Naive thymus-derived CD4-positive, alpha-beta T cell (primary cell): Measurements from ENCODE around the gene PKD1L1. TPM values are rescaled to one million over a fixed set of nuclear protein-coding genes. Genes with fewer than 3 reads are reported as not detected.

ENCODE experiments used
- ATAC-seq: fragments of 150-1000 bp; cut with Tn5 transposase; 2 replicates; pipeline ENCODE4 v1.10.0; 2021; ENCODE audit warnings: mild to moderate bottlenecking, moderate library complexity
- CTCF ChIA-PET: fragments of 350-600 bp; sonication (Branson Sonifier 250); formaldehyde crosslinking; loops from one replicate; lab custom pipeline; 2021; ENCODE audit warnings: antibody characterized with exemption; lab: Charles Lee
- POLR2A ChIA-PET: fragments of 350-600 bp; sonication (Branson Sonifier 250); formaldehyde crosslinking; loops from one replicate; lab custom pipeline; 2021; ENCODE audit warnings: antibody characterized with exemption, inconsistent platforms; lab: Charles Lee
- DNase-seq, 9 donors: peaks; one replicate each; pipeline versions ENCODE4 v3.0.0 to v3.0.0-alpha.2; 2020 to 2022; ENCODE audit warnings: mixed read lengths in 1 of 9
- H3K27ac ChIP-seq: one replicate; pipeline ENCODE4 v1.7.0; 2013; ENCODE audit warnings: mild to moderate bottlenecking, low read depth, low read length, moderate library complexity
- H3K27me3 ChIP-seq, 2 donors: one replicate each; pipeline ENCODE4 v1.7.0; 2013; ENCODE audit warnings: low read length in 2 of 2, mild to moderate bottlenecking in 2 of 2, moderate library complexity in 2 of 2; ENCODE audit not compliant: control insufficient read depth in 2 of 2, insufficient read depth in 2 of 2
- H3K36me3 ChIP-seq, 3 experiments: 1 replicate in 2 of 3; 2 replicates in 1 of 3; pipeline ENCODE4 v1.7.0; 2013; ENCODE audit warnings: low read length in 3 of 3, mild to moderate bottlenecking in 3 of 3, moderate library complexity in 1 of 3; ENCODE audit not compliant: insufficient read depth in 3 of 3, control insufficient read depth in 2 of 3
- H3K4me1 ChIP-seq, 2 donors: one replicate each; pipeline ENCODE4 v1.7.0; 2013; ENCODE audit warnings: low read length in 2 of 2, mild to moderate bottlenecking in 2 of 2, moderate library complexity in 1 of 2; ENCODE audit not compliant: control insufficient read depth in 2 of 2, insufficient read depth in 2 of 2
- H3K4me3 ChIP-seq: 2 replicates; pipeline ENCODE4 v1.7.0; 2013; ENCODE audit warnings: mild to moderate bottlenecking, low read length
- H3K9me3 ChIP-seq, 3 experiments: 1 replicate in 2 of 3; 2 replicates in 1 of 3; pipeline ENCODE4 v1.7.0; 2013; ENCODE audit warnings: low read length in 3 of 3; ENCODE audit not compliant: control insufficient read depth in 2 of 3
- H3K27ac Mint-ChIP-seq, 9 donors: one replicate each; pipeline ENCODE4 v1.8.0; 2020 to 2022; ENCODE audit warnings: mixed read lengths in 9 of 9, mild to moderate bottlenecking in 8 of 9, moderate library complexity in 5 of 9, inconsistent platforms in 2 of 9
- H3K27me3 Mint-ChIP-seq, 5 donors: one replicate each; pipeline ENCODE4 v1.8.0; 2021 to 2022; ENCODE audit warnings: mixed read lengths in 5 of 5, mild to moderate bottlenecking in 1 of 5
- H3K36me3 Mint-ChIP-seq, 5 donors: one replicate each; pipeline ENCODE4 v1.8.0; 2020 to 2022; ENCODE audit warnings: mixed read lengths in 5 of 5, mild to moderate bottlenecking in 3 of 5, inconsistent platforms in 1 of 5
- H3K4me1 Mint-ChIP-seq, 7 donors: one replicate each; pipeline ENCODE4 v1.8.0; 2020 to 2022; ENCODE audit warnings: mixed read lengths in 7 of 7, mild to moderate bottlenecking in 3 of 7, inconsistent platforms in 1 of 7
- H3K4me3 Mint-ChIP-seq, 10 donors: one replicate each; pipeline ENCODE4 v1.8.0; 2020 to 2022; ENCODE audit warnings: mild to moderate bottlenecking in 10 of 10, mixed read lengths in 10 of 10, moderate library complexity in 6 of 10, inconsistent platforms in 2 of 10
- H3K9me3 Mint-ChIP-seq, 11 donors: one replicate each; pipeline ENCODE4 v1.8.0; 2020 to 2022; ENCODE audit warnings: mixed read lengths in 11 of 11, mild to moderate bottlenecking in 4 of 11, inconsistent platforms in 1 of 11, moderate library complexity in 1 of 11
- intact Hi-C, 2 donors: fragments of 100-400 bp; cut with micrococcal nuclease; formaldehyde crosslinking; loops; one replicate each; pipeline ENCODE4 v1.15.1; 2023
- polyA plus RNA-seq, 2 donors: library from polyadenylated mRNA; unstranded; fragments of 300-500 nt; fragmentation: Illumina TruSeq; gene quantifications; one replicate each; pipeline ENCODE4 v1.2.3, GENCODE V29; 2021
- total RNA-seq, 6 experiments: library from RNA in 5 of 6; stranded (reverse) in 5 of 6; gene quantifications; 1 replicate in 5 of 6; 2 replicates in 1 of 6; pipeline ENCODE4 v1.2.3 and lab custom pipeline; 2021 to 2026

The PKD1L1 gene
- total and polyA plus RNA-seq, 7 experiments from 2014 or later: 0.07 to 1.5 (median 0.83) TPM; not detected in 1

- Histone ChIP-seq H3K4me3 (no peak overlapping the region), H3K9me3 (no peaks in the 10 kb centered on the region), H3K36me3 (peaks cover 0 to 26% (median 7%) of the 10 kb centered on the region in 3 experiments), H3K4me1 (no peaks in the 10 kb centered on the region), H3K27me3 (no peaks in the 10 kb centered on the region), H3K27ac (no peak overlapping the region)
- POLR2A ChIA-PET: interaction anchor here (1.3 kb wide), 1 partner anchor 12 kb away, joined by 3 read pairs; no protein-coding TSS in a partner anchor
- Mint-ChIP-seq H3K4me1 (peaks cover 0 to 13% (median 5%) of the 10 kb centered on the region in 7 donors), H3K4me3 (no peak overlapping the region), H3K27me3 (no peaks in the 10 kb centered on the region), H3K36me3 (peaks cover 6 to 40% (median 28%) of the 10 kb centered on the region in 5 donors), H3K9me3 (peaks cover 0 to 6% (median 0%) of the 10 kb centered on the region in 11 donors), H3K27ac (peak overlapping the region in 2 of 9 donors; percentile 25 to 75)
- CTCF ChIA-PET: no interaction called here
- intact Hi-C loops: no loop called here
- DNase-seq (no peak), ATAC-seq (no peak)
Measured at GRCh38 chr7:47956220-47956619, 8.0 kb upstream of the PKD1L1 start.

- Mint-ChIP-seq H3K27me3 (no peaks in the 10 kb centered on the region), H3K36me3 (peaks cover 3 to 32% (median 20%) of the 10 kb centered on the region in 5 donors), H3K4me3 (no peak overlapping the region), H3K4me1 (peaks cover 0 to 13% (median 5%) of the 10 kb centered on the region in 7 donors), H3K9me3 (peaks cover 0 to 6% (median 0%) of the 10 kb centered on the region in 11 donors), H3K27ac (peak overlapping the region in 3 of 9 donors; percentile 10 to 52 (median 13))
- DNase-seq: no peak
- H3K27ac ChIP-seq: no peak overlapping the region
- H3K4me3 ChIP-seq: no peak overlapping the region
- intact Hi-C loops: no loop called here
- no peaks in the 10 kb centered on the region for H3K9me3 ChIP-seq
- ChIA-PET CTCF (no interaction called here), POLR2A (no interaction called here)
- peaks cover 0 to 20% (median 7%) of the 10 kb centered on the region in 3 experiments for H3K36me3 ChIP-seq
- no peak for ATAC-seq
- no peaks in the 10 kb centered on the region for H3K27me3 ChIP-seq
- no peaks in the 10 kb centered on the region for H3K4me1 ChIP-seq
Measured at GRCh38 chr7:47954231-47954911, 6.1 kb upstream of the PKD1L1 start.

- ChIA-PET CTCF (interaction anchor here (1.2 kb wide), 1 partner anchor 157 kb away, joined by 3 read pairs; no protein-coding TSS in a partner anchor), POLR2A (no interaction called here)
- Histone ChIP-seq H3K27ac (no peak overlapping the region), H3K36me3 (peaks cover 0 to 20% (median 7%) of the 10 kb centered on the region in 3 experiments), H3K4me1 (no peaks in the 10 kb centered on the region), H3K4me3 (no peak overlapping the region), H3K27me3 (no peaks in the 10 kb centered on the region), H3K9me3 (no peaks in the 10 kb centered on the region)
- Mint-ChIP-seq H3K36me3 (peaks cover 3 to 32% (median 20%) of the 10 kb centered on the region in 5 donors), H3K4me1 (peaks cover 0 to 13% (median 5%) of the 10 kb centered on the region in 7 donors), H3K27me3 (no peaks in the 10 kb centered on the region), H3K27ac (peak overlapping the region in 1 of 9 donors; percentile 34), H3K9me3 (peaks cover 0 to 6% (median 0%) of the 10 kb centered on the region in 11 donors), H3K4me3 (no peak overlapping the region)
- intact Hi-C loops: no loop called here
- DNase-seq (no peak), ATAC-seq (no peak)
Measured at GRCh38 chr7:47953822-47954221, 5.6 kb upstream of the PKD1L1 start.

GRCh38 chr7:47952224-47952623, 4.0 kb upstream of the PKD1L1 start:
- ChIA-PET CTCF (no interaction called here), POLR2A (interaction anchor here (0.7 kb wide), 1 partner anchor 23 kb away, joined by 3 read pairs; no protein-coding TSS in a partner anchor)
- Histone ChIP-seq H3K27ac (no peak overlapping the region), H3K4me3 (no peak overlapping the region), H3K4me1 (no peaks in the 10 kb centered on the region), H3K36me3 (peaks cover 0 to 17% (median 7%) of the 10 kb centered on the region in 3 experiments), H3K27me3 (no peaks in the 10 kb centered on the region), H3K9me3 (no peaks in the 10 kb centered on the region)
- H3K27ac Mint-ChIP-seq: no peak overlapping the region
- DNase-seq (no peak), ATAC-seq (no peak)
- no peaks in the 10 kb centered on the region for H3K27me3 Mint-ChIP-seq
- no peaks in the 10 kb centered on the region for H3K9me3 Mint-ChIP-seq
- H3K4me1 Mint-ChIP-seq: peaks cover 0 to 8% (median 0%) of the 10 kb centered on the region in 7 donors
- intact Hi-C loops: no loop called here
- peaks cover 3 to 20% (median 12%) of the 10 kb centered on the region in 5 donors for H3K36me3 Mint-ChIP-seq
- H3K4me3 Mint-ChIP-seq: no peak overlapping the region

GRCh38 chr7:47951374-47951773, 3.1 kb upstream of the PKD1L1 start:
- Histone ChIP-seq H3K36me3 (peaks cover 0 to 13% (median 7%) of the 10 kb centered on the region in 3 experiments), H3K4me1 (no peaks in the 10 kb centered on the region), H3K27me3 (no peaks in the 10 kb centered on the region), H3K4me3 (no peak overlapping the region), H3K27ac (no peak overlapping the region), H3K9me3 (no peaks in the 10 kb centered on the region)
- peaks cover under 1 to 12% (median 9%) of the 10 kb centered on the region in 5 donors for H3K36me3 Mint-ChIP-seq
- no peak for ATAC-seq
- no peak overlapping the region for H3K4me3 Mint-ChIP-seq
- peaks cover 0 to 3% (median 0%) of the 10 kb centered on the region in 7 donors for H3K4me1 Mint-ChIP-seq
- no peaks in the 10 kb centered on the region for H3K9me3 Mint-ChIP-seq
- H3K27ac Mint-ChIP-seq: no peak overlapping the region
- no peak for DNase-seq
- no peaks in the 10 kb centered on the region for H3K27me3 Mint-ChIP-seq
- CTCF ChIA-PET: no interaction called here
- POLR2A ChIA-PET: interaction anchor here (0.7 kb wide), 1 partner anchor 16 kb away, joined by 3 read pairs; no protein-coding TSS in a partner anchor
- intact Hi-C loops: no loop called here

- H3K4me1 ChIP-seq: no peaks in the 10 kb centered on the region
- Mint-ChIP-seq H3K9me3 (no peaks in the 10 kb centered on the region), H3K4me3 (no peak overlapping the region), H3K27me3 (no peaks in the 10 kb centered on the region), H3K27ac (no peak overlapping the region), H3K4me1 (peaks cover 0 to 3% (median 0%) of the 10 kb centered on the region in 7 donors), H3K36me3 (peaks cover 0 to 11% (median 9%) of the 10 kb centered on the region in 5 donors)
- H3K4me3 ChIP-seq: no peak overlapping the region
- intact Hi-C loops: no loop called here
- H3K36me3 ChIP-seq: peaks cover 0 to 13% (median 1%) of the 10 kb centered on the region in 3 experiments
- CTCF ChIA-PET: no interaction called here
- no peaks in the 10 kb centered on the region for H3K9me3 ChIP-seq
- ATAC-seq (no peak), DNase-seq (no peak)
- H3K27ac ChIP-seq: no peak overlapping the region
- POLR2A ChIA-PET: interaction anchor here (0.7 kb wide), 1 partner anchor 63 kb away, joined by 3 read pairs; no protein-coding TSS in a partner anchor
- no peaks in the 10 kb centered on the region for H3K27me3 ChIP-seq
Measured at GRCh38 chr7:47950714-47951113, 2.4 kb upstream of the PKD1L1 start.
